D721Med (cell line): ENCODE measurements around the gene UBAC1.

Experiments
- DNase-seq: peaks from one replicate; pipeline ENCODE4 v3.0.0; 2011; ENCODE audit warnings: low spot score; ENCODE audit not compliant: insufficient read length
- FAIRE-seq: peaks from 2 replicates; lab custom pipeline; 2011; peaks lifted over from hg19 to GRCh38; lab: Jason Lieb, UNC
- TF ChIP-seq, protein P1 (sequence below): IDR thresholded peaks from 2 replicates; pipeline ENCODE4 v1.5.1; 2012; ENCODE audit warnings: mild to moderate bottlenecking, control low read depth; ENCODE audit not compliant: insufficient read depth; ENCODE audit errors: missing control alignments

UBAC1 gene

DNA sequence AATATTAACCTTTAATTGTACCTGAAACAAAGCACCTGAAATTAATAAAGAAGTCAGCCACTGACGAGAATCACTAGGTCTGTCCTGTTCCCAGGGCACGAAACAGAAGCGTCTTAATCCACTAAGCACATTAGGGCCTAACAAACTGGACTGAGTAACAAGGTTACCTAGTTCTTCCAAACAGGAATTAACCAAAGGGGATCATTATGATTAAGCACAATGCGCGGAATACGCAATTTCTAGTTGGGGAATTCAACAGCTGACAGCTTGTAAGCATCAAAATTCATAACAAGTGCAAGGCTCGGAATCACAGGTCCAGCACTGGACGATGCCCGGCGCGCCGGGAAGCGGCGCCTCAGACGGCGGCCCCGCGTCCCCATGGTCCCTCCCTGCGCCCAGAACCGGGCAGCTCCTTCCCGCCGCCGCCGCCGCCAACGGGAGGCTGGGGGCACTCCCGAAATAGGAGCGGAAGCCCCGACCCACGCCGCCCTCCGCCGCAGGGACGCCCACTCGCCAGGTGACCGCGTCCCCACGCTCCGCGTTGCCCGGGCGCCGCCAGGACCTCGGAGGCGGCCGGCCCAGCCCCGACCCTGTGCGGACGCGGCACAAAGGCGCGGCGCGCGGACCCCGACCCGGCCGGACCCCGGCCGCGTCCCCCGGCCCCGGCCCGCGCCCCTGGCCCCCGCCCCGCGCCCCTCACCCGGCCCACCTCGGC, 54.7 kb downstream of the UBAC1 start:
- DNase-seq (no peak), FAIRE-seq (no peak)
- TF ChIP-seq, protein P1, sequence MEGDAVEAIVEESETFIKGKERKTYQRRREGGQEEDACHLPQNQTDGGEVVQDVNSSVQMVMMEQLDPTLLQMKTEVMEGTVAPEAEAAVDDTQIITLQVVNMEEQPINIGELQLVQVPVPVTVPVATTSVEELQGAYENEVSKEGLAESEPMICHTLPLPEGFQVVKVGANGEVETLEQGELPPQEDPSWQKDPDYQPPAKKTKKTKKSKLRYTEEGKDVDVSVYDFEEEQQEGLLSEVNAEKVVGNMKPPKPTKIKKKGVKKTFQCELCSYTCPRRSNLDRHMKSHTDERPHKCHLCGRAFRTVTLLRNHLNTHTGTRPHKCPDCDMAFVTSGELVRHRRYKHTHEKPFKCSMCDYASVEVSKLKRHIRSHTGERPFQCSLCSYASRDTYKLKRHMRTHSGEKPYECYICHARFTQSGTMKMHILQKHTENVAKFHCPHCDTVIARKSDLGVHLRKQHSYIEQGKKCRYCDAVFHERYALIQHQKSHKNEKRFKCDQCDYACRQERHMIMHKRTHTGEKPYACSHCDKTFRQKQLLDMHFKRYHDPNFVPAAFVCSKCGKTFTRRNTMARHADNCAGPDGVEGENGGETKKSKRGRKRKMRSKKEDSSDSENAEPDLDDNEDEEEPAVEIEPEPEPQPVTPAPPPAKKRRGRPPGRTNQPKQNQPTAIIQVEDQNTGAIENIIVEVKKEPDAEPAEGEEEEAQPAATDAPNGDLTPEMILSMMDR = no peak

DNA sequence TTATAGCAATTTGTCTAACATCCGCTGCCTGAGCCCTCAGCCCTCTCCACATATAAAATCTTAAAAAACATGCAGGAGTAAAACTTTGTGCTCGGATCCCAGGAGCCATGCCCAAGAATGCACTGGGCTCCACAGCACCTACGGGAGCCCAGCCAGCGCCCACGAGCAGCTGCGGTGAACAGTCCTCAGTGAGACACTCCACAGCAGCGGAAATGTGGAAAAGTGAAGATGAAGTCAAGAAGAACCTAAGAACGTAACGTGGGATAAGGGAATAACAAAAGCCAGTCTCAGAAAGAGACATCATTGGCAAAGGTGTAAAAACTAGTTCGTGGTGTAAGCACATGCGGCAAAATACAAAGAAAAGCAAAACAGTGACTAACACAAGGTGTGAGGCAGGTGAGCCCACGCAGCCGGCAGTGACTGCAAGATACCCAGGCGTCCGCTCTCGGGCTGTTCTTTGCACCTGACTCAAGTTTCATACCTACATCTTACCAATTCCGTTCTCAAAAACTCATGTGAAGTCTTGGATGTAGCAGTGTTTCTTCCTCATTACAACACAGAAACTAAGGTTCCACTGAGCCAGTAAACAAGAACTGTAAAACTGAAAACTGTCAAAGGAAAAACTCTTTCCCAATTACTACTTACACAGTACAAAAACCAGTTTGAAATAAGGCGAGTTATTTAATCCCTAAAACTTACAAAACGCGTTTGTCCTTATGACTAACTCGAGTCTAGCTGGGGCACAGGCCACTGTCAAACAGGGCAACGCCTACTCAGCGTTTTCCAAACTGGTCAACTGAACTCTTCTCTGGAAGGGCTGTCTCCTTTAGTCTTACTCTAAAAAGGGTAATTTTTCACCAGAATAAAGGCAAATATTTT, 55.6 kb downstream of the UBAC1 start:
- TF ChIP-seq, protein P1 = no peak
- FAIRE-seq = no peak
- DNase-seq = no peak

DNA sequence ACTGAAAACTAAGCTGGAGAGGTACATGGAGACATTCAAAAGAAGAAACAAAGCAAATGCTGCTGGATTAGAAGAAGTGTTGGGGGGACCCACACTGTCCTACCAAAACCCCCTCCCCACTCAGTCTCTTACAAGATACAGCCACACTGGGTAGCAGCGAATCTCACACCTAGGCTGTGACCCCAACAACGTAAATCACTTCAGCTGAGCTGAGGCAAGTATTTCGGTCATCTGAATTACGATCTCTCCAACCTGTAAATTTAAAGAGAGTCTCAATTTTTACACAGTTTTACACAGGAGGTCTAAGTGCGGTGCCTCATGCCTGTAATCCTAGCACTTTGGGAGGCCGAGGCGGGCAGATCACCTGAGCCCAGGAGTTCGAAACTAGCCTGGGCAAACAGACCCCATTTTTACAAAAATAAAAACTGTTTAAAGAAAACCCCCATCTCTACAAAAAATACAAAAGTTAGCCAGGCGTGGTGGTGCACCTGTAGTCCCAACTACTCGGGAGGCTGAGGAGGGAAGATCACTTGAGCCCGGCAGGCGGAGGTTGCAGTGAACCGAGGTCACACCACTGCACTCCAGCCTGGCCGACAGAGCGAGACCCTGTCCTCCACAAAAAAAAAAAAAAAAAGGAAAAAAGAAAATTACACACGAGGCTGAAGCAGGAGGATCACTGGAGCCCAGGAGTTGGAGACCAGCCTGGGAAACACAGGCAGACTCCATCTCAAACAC, 57.2 kb downstream of the UBAC1 start:
- DNase-seq (no peak), FAIRE-seq (no peak)
- TF ChIP-seq, protein P1 = no peak

DNA sequence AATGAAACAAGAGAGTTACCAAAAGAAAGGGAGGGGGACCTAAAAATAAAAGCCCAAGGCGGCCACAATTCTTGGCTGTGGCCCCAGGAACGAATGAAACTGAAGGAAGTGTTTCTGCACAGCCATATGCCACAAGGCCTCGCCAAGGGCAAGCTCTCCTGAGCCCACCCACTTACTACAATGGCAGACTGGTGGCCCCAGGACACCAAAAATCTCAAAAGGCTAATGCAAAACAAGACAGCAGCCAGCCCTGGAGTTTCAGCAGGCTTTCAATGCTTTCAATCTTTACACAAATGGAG, 57.9 kb downstream of the UBAC1 start:
- TF ChIP-seq, protein P1 = no peak
- FAIRE-seq (no peak), DNase-seq (no peak)

DNA sequence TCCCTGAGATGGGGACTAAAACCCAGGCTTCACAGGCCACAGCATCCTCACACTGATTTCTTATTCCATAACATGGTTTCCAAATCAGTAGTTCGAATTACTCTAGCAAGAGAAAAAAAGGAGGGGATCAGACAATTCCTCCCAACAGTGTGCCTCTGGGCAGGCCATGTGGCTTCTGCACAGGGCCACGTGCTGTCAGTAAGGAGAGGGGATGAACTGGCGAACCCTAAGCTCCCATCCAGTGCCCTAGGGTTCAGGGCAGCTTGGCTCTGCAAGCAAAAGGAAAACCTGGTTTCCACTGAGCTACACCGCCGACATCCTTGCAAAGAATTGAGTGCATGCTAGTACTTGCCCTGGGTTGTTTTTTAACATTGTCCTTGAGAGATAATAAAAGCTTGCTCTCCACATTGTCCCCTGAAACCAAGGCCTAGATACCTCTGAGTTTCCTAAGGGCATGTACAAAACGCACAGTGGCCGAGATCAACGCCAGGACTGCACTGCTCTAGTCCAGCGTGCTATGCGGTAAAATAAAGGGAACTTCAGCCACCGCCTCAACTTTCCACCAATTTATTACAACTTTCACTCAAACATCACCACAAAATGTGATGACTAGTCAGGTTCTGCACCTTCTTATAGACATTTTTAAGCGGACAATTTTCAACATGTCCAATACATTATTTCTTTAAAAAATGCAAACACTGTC, 58.4 kb downstream of the UBAC1 start:
- DNase-seq (no peak), FAIRE-seq (no peak)
- TF ChIP-seq, protein P1 = no peak

DNA sequence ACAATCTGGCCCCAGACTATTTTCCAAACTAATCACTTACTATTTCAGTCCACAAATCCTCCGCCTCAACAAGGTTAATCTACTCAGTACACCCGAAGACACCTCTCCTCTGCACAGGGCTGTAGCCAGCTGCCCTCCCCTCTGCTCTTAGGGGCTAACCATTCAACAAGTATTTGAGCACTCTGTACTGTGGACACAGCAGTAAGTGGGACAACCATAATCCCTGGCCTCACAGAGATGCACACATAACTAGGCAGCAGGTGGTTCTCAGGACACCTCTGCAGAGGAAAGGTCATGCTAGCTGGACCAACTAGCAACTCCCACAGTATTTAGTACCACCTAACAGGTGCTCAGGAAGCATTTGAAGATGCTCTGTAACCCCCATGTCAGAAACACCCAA, 59.3 kb downstream of the UBAC1 start:
- no peak for FAIRE-seq

More for the DNA sequence above, 59.3 kb downstream of the UBAC1 start:
- TF ChIP-seq, protein P1 = no peak
- no peak for DNase-seq
